CD4-positive, alpha-beta T cell treated with Interferon gamma for 1 hour (primary cell): Measurements from ENCODE around the gene FGF16.
"Not testable (repeated sequence)": the region's sequence is repeated elsewhere in the genome, so short reads cannot be mapped to it uniquely, and the experiment has no call there.

Experiments
- DNase-seq: peaks from one replicate; pipeline ENCODE4 v3.0.0-alpha.2; 2020

FGF16 gene

DNA sequence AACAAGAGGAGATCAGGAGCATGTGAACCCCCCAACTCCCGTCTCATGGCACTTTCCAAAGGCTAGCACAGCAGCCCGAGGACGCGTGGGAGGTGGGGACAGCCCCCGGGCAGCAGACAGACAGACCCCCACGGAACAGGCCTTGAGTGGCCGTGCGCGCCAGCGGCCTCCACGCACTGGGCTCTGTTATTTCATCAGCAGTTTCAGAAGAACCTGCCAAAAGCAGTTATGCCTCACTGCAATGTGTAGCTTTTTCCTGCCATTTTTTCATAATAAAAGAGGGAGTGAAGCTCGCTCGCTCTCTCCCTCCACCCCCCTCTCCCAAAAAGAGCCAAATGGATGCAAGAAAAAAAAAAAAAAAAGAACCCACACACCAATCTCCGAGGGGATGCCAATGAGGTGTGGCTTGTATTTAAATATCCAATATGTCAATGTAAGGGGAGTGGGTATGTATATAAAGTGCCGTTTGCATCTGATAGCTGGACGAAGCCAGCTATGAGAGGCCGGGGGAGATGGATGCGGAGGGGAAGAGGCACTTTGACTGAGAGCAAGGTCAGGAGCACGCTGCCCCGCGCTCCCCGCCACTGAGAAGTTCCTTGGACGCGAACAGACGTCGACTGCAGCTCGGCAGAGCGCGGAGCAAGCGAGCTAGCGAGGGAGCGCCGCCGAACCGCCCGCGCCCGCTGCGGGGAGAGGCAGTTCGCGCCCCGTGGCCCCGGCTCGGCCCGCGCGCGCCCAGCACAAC is at the start of gene FGF16:
Gene FGF16 (plus strand): TSS at position 482 of the 745 bp plus-strand sequence. CDS start 286 bp downstream, outside the sequence.
- DNase-seq = no peak

DNA sequence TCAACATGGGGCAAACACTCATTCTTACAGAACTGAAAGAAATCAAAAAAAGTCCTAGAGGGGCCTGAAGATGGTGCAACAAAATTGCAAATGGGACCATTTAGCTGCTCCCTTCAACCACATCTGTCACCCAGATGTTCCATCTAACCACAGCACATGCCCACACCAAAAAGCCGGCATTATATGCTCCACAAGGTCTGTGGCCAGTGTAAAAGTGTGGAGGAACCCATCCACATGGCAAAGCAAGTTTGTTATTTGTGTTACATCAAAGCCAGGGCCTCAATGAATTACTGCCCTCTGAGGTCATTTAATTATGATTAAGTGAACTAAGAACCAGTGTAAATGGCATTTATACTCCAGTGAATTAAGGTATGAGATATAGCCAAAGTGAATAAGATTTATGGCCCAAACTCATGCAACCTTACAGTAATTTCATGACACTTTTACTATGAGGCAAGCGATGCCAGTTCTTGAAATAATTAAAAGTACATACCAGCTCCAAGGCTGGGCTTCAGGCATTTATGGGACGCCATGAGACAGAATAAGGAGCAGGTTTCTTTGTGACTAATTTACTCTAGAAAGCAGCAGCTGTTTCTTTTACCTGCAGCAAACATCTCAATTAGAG is 48.7 kb upstream of the FGF16 start:
- no peak for DNase-seq

DNA sequence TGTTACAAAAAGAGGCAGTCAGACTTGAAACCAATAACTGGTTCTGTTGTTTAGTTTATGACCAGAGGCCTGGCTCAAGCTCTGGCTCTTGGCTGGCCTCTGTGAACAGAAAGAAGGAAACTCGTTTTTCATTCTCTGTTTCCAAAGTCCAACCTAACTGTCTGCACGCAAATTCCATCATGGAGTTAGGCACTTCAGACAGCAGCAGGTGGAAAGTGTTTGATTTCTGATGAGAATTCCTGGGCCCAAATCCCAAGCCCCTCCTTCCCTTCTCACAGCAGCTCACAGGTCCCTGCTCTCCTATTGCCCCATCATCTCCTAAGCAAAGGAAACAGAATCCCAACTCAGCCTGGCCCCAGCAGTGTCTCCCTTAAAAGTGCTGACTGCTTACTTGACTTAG is 42.8 kb upstream of the FGF16 start:
- no peak for DNase-seq

DNA sequence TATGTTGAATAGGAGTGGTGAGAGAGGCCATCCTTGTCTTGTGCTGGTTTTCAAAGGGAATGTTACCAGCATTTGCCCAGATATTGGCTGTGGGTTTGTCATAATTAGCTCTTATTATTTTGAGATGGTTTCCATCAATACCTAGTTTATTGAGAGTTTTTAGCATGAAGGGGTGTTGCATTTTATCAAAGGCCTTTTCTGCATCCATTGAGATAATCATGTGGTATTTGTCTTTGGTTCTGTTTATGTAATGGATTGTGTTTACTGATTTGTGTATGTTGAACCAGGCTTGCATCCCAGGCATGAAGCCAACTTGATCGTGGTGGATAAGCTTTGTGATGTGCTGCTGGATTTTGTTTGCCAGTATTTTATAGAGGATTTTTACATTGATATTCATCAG is 39.4 kb upstream of the FGF16 start:
- not testable (repeated sequence) for DNase-seq

DNA sequence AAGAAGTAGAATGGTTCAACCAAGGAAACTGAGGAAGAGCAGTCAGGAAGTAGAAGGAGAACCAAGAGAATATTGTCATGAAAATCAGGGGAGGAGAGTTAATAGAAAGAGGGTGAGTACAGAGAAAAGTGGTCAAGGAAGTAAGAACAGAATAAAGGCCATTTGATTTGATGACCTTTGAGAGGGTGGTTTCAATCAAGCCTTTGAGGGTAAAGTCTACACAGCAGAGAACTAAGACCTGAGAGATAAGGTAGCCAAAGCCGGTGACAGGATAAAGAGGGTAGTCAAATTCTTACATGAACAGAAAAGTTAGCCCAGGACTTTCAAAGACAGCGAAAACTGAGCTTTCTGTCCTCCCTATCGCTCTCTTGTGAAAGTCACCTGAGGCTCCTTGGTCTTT is 34.6 kb upstream of the FGF16 start:
- no peak for DNase-seq

DNA sequence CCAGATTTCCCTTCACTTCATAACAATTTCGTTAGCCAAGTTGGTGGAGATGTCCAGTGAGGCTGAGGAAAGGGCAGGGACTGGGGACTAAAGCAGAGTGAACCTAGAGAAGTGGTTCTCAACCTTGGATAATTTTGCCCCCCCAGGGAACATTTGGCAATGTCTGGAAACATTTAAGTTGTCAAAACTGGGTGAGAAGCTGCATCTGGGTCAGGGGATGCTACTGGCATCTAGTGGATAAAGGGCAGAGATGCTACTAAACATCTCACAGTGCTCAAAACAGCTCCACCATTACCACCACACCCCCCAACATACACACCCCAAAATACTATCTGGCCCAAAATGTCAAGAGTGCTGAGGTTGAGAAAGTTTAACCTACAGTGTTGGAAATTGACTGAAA is 32.0 kb upstream of the FGF16 start:
- no peak for DNase-seq

DNA sequence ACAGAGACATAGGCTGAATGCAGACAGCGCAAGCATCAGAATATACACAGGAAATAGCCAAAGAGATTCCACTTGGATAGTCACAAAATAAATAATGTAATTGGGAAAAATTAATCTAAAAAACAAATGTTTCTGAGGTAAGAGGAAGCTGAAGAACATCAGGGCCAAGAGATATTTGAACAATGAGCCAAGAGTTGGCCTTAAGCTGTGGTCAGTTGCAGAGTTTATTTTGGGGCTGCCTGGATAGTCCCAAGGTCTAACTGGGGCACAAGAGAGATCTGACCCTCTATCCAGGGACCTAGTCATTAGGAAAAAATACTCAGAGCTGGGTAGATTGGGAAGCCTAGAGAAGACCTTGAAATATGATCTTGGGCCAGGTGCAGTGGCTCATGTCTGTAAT is 31.3 kb upstream of the FGF16 start:
- no peak for DNase-seq

DNA sequence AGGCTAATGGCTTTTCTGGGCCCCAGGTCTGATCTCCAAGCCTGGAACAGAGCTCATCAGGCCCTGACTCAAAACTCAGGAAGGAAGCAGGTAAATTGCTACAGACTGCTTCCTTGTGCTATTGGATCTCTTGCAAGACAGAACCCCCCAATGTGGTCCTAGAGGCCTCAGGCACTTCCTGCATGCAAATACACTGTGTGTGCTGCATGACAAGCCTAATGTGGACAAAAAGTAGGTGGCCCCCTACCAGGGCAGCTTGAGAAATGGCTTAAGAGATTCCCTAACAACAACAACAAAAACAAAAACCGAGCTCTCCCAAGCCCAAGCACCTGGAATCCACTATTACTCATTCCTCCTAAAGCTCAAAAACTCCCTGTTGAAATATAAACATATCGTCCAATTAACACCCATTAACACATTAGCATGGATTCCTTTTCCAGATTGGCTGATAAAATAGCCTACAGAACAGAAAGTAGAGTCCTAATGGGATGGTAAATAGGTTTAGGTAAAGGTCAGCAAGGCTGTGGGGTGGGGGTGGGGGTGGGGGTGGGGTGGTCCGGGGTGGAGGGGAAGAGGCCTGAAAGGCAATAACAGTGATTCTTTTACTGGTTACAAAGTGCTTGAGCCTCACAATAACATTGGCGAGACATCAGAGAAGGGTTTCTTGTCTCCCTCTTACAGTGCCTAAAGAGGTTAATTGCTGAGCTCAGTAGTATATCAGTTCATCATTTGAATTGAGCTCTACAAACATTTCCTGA is 24.1 kb upstream of the FGF16 start:
- no peak for DNase-seq

DNA sequence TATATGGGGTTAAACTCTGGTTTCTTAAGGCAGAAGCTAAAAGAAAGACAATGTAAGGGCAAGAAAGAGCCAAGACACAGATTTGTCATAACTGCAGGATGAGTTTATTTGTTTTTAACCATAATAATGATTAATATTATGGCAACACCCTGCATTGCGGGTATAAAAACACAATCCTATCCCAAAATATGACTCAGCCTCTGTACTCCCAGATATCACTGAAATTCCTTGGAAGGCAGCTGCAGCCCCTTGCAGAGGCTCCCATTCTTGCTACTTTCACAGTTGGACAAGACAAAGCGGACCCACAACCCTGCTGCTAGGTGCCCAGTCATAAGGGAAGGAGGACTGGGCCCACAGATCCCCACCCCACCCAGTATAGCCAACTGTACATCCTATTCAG is 20.4 kb upstream of the FGF16 start:
- no peak for DNase-seq

DNA sequence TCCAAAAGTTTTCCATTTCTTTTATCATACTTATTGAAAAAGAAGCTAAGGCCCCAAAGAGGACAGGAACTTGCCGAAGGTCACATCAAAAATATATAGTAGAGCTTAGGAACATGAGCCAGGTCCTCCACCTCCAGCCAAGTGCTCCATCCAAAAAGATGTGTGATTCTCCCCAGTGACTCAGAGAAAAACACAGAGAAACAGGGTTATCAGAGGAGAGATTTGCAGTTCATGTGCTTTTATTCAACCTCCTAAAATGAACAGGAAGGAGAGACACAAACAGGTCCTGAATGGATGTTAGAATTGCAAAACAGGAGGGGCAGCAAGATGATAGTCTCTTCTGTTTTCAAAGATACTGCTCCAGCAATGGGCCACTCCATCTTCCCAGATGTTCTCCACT is 19.6 kb upstream of the FGF16 start:
- DNase-seq = no peak

DNA sequence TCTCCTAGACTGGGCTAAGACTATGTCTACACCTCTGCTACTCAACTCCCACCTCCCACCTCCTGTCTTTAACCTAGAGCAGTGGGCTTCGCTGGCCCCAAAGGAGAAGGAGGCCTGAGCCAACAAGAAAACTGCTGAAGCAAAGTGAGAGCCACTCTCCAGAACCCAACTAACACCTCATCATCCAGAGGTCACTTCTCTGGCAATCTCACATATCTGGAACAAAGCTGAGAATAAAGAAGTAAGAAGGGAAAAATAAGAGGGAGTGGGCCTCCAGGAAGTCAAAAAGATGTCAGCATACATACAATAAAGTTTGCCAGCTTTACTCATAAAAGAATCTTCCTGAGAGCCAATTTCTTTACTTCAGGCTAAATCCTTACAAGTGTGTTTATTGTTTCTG is 18.6 kb upstream of the FGF16 start:
- no peak for DNase-seq

DNA sequence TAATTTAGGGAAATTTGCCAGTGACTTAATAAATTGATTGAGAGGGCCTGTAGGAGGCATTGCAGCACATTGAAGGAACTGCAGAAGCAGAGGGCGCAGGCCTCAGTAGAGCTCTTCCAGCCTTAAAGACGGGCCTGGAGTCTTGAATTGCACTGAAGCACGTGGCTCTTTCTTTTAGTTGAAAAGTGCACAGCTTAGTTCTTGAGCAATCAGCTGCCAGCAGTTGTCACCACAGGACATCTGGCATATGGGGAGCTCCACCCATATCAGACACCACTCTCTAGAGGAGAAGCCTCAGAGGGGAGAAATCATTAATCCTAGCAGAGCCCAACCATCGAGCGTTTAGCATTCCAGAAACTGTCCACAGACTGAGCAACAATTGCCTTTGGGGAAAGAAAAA is 16.0 kb upstream of the FGF16 start:
- no peak for DNase-seq

DNA sequence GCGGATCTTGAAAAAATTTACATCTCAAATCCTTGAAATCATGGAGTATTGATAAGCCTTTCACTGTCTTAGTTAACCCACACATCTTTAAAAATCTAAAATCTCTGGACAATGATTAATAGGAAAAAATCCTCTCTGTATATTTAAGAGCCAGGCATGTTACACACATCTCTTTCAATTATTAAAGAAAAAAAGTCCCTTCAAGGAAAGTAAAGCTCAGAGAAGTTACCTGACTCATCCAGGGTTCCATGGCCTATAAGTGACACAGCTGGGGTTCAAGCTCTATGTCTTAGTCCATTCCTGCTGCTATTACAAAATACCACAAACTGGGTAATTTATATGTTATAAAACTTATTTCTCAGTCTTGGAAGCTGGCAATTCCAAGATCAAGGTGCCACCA is 14.2 kb upstream of the FGF16 start:
- no peak for DNase-seq

DNA sequence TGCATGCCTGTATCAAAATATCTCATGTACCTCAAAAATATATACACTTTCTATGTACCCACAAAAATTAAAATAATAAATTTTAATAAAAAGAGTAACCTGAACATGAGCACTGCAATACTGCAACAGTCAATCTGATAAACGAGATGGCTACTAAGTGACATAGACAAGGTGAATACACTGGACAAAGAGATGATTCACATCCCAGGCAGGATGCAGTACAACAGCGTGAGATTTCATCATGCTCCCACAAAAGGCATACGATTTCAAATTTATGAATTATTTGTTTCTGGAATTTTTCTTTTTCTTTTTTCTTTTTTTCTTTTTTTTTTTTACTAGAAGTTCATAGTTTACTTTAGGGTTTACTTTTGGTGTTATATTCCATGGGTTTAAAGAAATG is 12.2 kb upstream of the FGF16 start:
- DNase-seq = no peak

DNA sequence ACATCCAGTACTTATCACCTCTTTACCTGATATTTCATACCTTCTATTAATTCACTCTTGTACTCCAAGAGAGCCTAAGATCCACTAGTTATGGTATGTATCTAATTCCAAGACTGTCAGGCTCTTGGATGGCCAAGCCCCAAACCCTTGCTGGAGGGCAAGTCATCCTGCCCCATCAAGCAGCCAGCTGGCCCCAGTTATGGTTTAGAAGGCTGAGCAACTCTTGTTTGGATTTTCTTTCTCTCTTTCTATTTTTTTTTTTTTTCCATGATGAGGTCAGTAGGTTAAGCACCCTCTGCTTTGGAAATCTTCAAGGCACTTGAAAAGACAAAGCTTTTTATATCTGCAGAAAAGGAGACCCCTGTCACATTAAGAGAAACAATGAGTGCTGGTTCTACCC is 10.9 kb upstream of the FGF16 start:
- DNase-seq = no peak

DNA sequence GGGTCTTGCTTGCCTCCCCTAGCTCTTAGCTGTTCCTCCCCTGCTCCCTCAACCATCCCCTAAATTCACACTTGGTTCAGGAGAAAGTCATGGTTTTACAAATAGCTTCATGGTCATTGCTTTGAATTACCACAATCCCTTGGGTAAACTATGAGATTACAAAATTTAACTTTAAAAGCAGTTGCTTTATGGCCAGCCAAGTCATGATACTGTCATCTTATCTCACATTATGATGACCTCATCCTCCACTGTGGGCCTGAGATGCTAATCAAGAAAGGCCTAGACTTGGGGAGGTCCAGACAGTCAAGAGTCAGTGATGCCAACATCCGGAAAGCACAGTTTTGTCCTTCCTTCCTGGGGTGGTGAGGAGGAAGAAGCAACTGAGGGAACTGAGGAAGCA is 10.5 kb upstream of the FGF16 start:
- DNase-seq = no peak

DNA sequence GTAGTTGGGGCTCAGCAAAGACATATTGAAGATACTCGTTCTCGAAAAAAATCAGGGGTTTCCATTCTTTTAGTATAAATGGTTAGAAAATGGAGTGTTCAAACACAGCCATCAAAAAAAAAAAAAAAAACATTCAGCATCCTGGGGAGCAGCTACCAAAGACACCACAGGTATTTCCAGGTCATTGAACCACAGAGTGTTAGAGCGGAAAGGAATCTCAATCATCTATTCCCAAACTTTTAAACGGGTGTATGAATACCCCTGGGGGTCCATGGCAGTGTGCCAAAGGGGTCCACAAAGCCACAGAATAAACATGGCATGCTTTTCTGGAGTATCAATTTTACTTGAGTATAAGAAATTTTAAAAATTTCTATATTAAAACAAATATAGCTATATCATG is 6.9 kb upstream of the FGF16 start:
- no peak for DNase-seq

DNA sequence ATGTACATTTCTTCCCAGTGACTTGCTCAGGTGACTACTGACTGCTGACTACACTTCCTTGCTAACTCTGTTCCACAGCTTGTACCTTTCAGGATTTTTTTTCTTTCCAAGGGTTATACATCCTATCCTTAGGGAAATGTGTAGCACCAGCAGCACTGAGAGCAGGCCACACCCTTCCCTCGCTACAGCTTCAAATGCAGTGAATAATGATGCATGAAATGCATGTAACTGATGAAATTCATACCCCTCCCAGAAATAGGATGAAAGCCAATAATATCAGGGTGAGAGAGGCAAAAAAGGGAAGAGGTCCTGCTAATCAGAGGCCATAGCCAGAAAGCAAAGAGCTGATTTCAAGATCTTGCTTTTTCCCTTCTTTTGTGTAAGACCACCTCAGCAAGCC is 6.2 kb upstream of the FGF16 start:
- DNase-seq = no peak

DNA sequence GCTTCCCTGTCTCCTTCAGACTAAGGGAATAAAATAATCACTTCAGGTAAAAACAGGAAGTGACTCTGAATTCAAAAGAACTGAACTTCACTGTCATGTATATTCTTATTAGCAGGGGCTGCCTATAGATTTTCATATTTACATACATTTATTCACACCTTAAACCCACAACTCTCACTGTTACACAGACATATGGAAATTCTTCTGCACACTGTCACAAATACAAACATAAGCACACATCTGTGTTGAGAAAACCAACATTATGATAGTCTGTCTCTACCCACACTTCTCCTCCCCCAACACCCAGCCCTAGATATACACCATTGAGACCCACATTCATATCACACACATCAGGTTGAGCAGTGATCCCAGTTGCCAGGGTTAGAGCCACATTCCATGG is 5.7 kb upstream of the FGF16 start:
- DNase-seq = no peak

DNA sequence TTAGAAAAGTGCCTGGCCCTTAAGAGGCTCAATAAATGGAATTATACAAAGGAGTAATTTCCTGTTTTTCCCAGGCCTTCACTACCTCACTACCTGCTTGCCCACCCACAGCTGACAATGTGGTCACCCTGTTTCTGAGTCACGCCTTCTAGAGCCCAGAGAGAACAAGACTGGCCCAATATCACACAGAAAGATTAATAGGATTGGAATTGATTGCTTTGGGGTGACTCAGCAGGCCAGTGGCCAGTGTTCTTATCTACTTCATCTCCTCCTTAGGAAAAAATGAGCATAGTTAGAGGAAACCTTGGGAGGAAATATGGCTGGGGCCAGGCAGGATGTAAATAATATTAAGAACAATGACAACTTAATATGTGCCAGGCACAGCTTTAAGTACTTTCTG is 4.5 kb upstream of the FGF16 start:
- no peak for DNase-seq

DNA sequence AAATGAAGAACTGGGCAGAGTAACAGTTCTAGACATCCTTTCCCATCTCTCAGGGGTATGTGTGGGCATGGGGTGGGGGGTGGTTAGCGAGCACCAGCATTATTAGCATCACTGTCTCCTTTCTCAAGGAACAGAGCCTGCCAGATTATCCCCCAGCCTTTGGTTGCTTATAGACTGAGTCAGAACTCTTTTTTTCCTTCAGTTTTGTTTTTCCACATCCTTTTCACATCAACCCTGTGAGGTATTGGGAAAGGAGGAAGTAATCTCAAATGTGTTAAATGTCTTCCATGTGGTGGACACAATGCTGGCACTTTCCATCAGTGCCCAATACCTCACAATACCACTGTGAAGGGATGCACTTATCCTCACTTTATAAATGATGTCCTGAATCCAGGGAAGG is 3.1 kb upstream of the FGF16 start:
- no peak for DNase-seq

DNA sequence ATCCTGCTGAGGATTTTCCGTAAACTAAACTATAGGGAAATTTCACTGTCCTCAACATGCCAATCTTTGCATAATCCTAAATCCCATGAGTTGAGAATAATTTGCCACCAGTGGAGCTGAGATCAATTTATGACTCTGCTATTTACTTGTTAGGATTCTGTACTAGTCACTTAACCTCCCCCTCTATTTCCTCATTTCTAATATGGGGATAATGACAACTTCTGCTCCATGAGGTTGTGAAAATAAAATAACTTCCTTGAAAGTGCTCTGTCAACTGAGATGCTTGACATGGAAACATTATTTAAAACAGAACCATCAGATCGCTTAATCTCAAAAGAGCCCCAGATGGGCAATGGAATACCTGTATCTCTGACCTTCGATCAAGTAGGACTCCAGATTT is 2.6 kb upstream of the FGF16 start:
- no peak for DNase-seq

DNA sequence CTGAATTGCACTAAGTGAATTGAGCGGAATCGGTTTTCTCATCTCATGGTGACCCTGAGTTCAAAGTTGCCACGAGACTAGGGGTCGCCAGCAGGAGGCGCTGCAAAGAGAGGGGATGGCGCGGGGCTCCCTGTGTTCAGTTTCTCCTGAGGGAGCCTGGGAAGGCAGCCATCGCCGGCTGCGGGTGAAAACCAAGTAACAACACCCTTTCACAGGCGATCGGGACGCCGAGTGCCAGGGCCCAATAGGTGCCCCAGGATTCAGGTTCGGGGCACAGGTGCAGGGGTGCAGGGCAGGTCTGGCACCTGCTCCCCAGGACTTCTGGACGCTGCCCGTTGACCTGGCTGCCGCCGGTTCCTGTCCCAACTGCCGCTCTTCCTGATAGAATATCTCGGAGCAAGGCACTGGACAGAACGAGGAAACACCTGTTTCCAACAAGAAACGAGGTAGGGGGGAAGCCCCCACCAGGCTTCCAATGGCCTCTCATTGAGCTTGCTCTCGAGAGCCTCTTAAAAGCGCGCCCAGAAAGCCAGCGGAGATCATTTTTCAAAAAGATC is 1.1 kb upstream of the FGF16 start:
- DNase-seq = no peak
